CD8-positive, alpha-beta memory T cell (primary cell): ENCODE measurements around the gene FILIP1L. TPM values are rescaled to one million over a fixed set of nuclear protein-coding genes. Genes with fewer than 3 reads are reported as not detected.

Experiments
- CTCF ChIA-PET: fragments of 350-600 bp; sonication (Branson Sonifier 250); formaldehyde crosslinking; loops from one replicate; lab custom pipeline; 2021; ENCODE audit warnings: antibody characterized with exemption; lab: Charles Lee
- POLR2A ChIA-PET: fragments of 350-600 bp; sonication (Branson Sonifier 250); formaldehyde crosslinking; loops from one replicate; lab custom pipeline; 2021; ENCODE audit warnings: antibody characterized with exemption; lab: Charles Lee
- DNase-seq, 5 donors: peaks; one replicate each; pipeline versions ENCODE4 v3.0.0 to v3.0.0-alpha.2; 2020 to 2022; ENCODE audit warnings: mixed read lengths in 1 of 5
- H3K27ac ChIP-seq: one replicate; pipeline ENCODE4 v1.7.0; 2013; ENCODE audit warnings: low read depth, mild to moderate bottlenecking, low read length, moderate library complexity
- H3K27me3 ChIP-seq: 2 replicates; pipeline ENCODE4 v1.7.0; 2013; ENCODE audit warnings: low read length, mild to moderate bottlenecking; ENCODE audit not compliant: insufficient read depth, poor library complexity, severe bottlenecking
- H3K36me3 ChIP-seq: 2 replicates; pipeline ENCODE4 v1.7.0; 2013; ENCODE audit warnings: mild to moderate bottlenecking, low read length, moderate library complexity; ENCODE audit not compliant: insufficient read depth
- H3K4me1 ChIP-seq: 2 replicates; pipeline ENCODE4 v1.7.0; 2013; ENCODE audit warnings: mild to moderate bottlenecking, low read length, moderate library complexity; ENCODE audit not compliant: insufficient read depth
- H3K4me3 ChIP-seq: 2 replicates; pipeline ENCODE4 v1.7.0; 2013; ENCODE audit warnings: mild to moderate bottlenecking, low read length
- H3K9me3 ChIP-seq: 2 replicates; pipeline ENCODE4 v1.7.0; 2013; ENCODE audit warnings: mild to moderate bottlenecking, low read length
- H3K27ac Mint-ChIP-seq, 8 donors: one replicate each; pipeline ENCODE4 v1.8.0; 2020 to 2021; ENCODE audit warnings: mixed read lengths in 8 of 8, mild to moderate bottlenecking in 6 of 8, inconsistent platforms in 3 of 8, moderate library complexity in 3 of 8
- H3K27me3 Mint-ChIP-seq, 2 donors: one replicate each; pipeline ENCODE4 v1.8.0; 2020 to 2021; ENCODE audit warnings: mixed read lengths in 2 of 2, mild to moderate bottlenecking in 1 of 2, moderate library complexity in 1 of 2
- H3K36me3 Mint-ChIP-seq, 3 donors: one replicate each; pipeline ENCODE4 v1.8.0; 2020 to 2021; ENCODE audit warnings: mixed read lengths in 3 of 3, inconsistent platforms in 1 of 3, mild to moderate bottlenecking in 1 of 3
- H3K4me1 Mint-ChIP-seq, 3 donors: one replicate each; pipeline ENCODE4 v1.8.0; 2020 to 2021; ENCODE audit warnings: mixed read lengths in 3 of 3, inconsistent platforms in 1 of 3, mild to moderate bottlenecking in 1 of 3
- H3K4me3 Mint-ChIP-seq, 7 donors: one replicate each; pipeline ENCODE4 v1.8.0; 2020 to 2021; ENCODE audit warnings: mixed read lengths in 7 of 7, mild to moderate bottlenecking in 6 of 7, moderate library complexity in 4 of 7, inconsistent platforms in 2 of 7
- H3K9me3 Mint-ChIP-seq, 5 donors: one replicate each; pipeline ENCODE4 v1.8.0; 2020 to 2022; ENCODE audit warnings: mixed read lengths in 5 of 5, mild to moderate bottlenecking in 3 of 5, moderate library complexity in 2 of 5, inconsistent platforms in 1 of 5
- polyA plus RNA-seq: library from polyadenylated mRNA; unstranded; fragments of 300-500 nt; fragmentation: Illumina TruSeq; gene quantifications from one replicate; pipeline ENCODE4 v1.2.3, GENCODE V29; 2021
- total RNA-seq, 2 experiments: library from RNA; stranded (reverse); gene quantifications; one replicate each; pipeline ENCODE4 v1.2.3, GENCODE V29; 2021

The FILIP1L gene
- total and polyA plus RNA-seq, 3 experiments from 2014 or later = 0.12 to 0.27 (median 0.20) TPM

GRCh38 chr3:100019719-100020118, 94.6 kb downstream of the FILIP1L start:
- peaks cover 4 to 6% (median 5%) of the 10 kb centered on the region in 3 donors for H3K4me1 Mint-ChIP-seq

DNA sequence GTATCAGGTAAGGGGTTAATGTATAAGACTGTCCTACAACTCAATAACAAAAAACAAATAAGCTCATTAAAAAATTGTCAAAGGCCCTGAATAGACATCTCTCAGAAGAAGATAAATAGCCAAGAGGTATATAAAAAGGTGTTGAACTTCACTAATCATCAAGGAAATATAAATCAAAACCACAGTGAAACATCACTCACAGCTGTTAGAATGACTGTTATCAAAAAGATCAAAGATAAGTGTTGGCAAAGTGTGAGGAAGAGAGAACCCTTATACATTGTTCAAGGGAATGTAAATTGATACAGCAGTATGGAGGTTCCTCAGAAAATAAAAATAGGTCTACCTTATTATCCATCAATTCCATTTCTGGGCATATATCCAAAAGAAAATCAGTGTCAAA, 95.5 kb downstream of the FILIP1L start:
- H3K27me3 ChIP-seq = no peaks in the 10 kb centered on the region
- no peaks in the 10 kb centered on the region for H3K27me3 Mint-ChIP-seq
- H3K4me1 Mint-ChIP-seq = peaks cover 4 to 6% (median 5%) of the 10 kb centered on the region in 3 donors
- H3K4me3 ChIP-seq = no peak overlapping the region
- ChIA-PET CTCF (no interaction called here), POLR2A (no interaction called here)
- H3K36me3 Mint-ChIP-seq = peaks cover 6 to 27% (median 7%) of the 10 kb centered on the region in 3 donors
- no peaks in the 10 kb centered on the region for H3K9me3 ChIP-seq
- no peak overlapping the region for H3K27ac ChIP-seq
- DNase-seq = no peak
- H3K4me3 Mint-ChIP-seq = no peak overlapping the region
- no peaks in the 10 kb centered on the region for H3K36me3 ChIP-seq
- H3K9me3 Mint-ChIP-seq = peaks cover 0 to 3% (median 0%) of the 10 kb centered on the region in 5 donors
- H3K27ac Mint-ChIP-seq = no peak overlapping the region
- no peaks in the 10 kb centered on the region for H3K4me1 ChIP-seq

More at GRCh38 chr3:100019719-100020118, 94.6 kb downstream of the FILIP1L start:
- Mint-ChIP-seq H3K9me3 (peaks cover 0 to 3% (median 0%) of the 10 kb centered on the region in 5 donors), H3K27ac (no peak overlapping the region), H3K4me3 (no peak overlapping the region), H3K36me3 (peaks cover 5 to 25% (median 5%) of the 10 kb centered on the region in 3 donors), H3K27me3 (no peaks in the 10 kb centered on the region)
- no peak overlapping the region for H3K27ac ChIP-seq
- H3K27me3 ChIP-seq = no peaks in the 10 kb centered on the region
- H3K4me3 ChIP-seq = no peak overlapping the region
- H3K9me3 ChIP-seq = no peaks in the 10 kb centered on the region
- ChIA-PET CTCF (no interaction called here), POLR2A (no interaction called here)
- H3K4me1 ChIP-seq = no peaks in the 10 kb centered on the region
- H3K36me3 ChIP-seq = no peaks in the 10 kb centered on the region
- DNase-seq = no peak

- Histone ChIP-seq H3K4me1 (no peaks in the 10 kb centered on the region), H3K27me3 (no peaks in the 10 kb centered on the region), H3K27ac (no peak overlapping the region), H3K9me3 (no peaks in the 10 kb centered on the region), H3K4me3 (no peak overlapping the region), H3K36me3 (no peaks in the 10 kb centered on the region)
- H3K9me3 Mint-ChIP-seq = peaks cover 0 to 2% (median 0%) of the 10 kb centered on the region in 5 donors
- no peaks in the 10 kb centered on the region for H3K27me3 Mint-ChIP-seq
- no peak overlapping the region for H3K27ac Mint-ChIP-seq
- H3K36me3 Mint-ChIP-seq = peaks cover 6 to 14% (median 9%) of the 10 kb centered on the region in 3 donors
- ChIA-PET CTCF (no interaction called here), POLR2A (no interaction called here)
- DNase-seq = no peak
- no peak overlapping the region for H3K4me3 Mint-ChIP-seq
- no peaks in the 10 kb centered on the region for H3K4me1 Mint-ChIP-seq
Measured at GRCh38 chr3:100010087-100010417, 104.2 kb downstream of the FILIP1L start.

DNA sequence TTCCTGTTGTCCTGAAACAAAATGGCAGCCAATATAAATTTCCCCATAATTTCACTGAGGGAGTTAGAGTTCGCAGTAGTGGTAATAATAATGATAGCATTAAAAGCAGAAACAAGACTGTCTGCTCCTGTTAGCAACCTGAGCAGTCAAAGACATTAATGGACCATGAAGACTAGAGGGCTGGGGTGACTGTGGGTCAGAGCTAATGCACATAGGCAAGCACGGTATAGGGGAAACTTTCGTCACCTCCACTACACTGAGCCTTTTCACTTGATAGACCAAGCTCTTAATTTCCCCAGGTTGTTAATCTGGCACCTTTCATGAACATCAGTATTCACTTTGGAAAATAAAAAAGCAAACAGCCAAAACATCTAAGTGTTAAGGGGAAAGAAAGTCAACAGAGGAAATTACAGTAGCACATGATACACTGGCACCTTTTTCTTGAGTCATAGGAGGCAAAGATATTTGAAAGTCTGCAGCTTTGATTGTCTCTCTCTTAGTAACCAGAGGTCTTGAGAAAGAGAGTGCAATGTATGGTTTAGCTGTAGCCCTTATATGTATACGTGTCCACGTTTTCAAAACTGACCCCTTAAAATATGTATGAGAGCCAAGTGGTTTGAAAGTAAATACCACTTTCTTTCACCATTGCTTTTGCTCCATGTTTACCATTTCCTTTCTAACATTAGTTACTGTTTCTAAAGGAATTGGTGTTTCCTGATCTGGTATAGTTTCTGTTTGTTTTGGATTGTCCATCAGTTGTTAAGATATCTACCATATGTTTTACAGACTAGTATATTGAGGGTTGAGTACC, 104.8 kb downstream of the FILIP1L start:
- H3K27me3 ChIP-seq = no peaks in the 10 kb centered on the region
- H3K27ac ChIP-seq = no peak overlapping the region
- H3K9me3 ChIP-seq = no peaks in the 10 kb centered on the region
- ChIA-PET CTCF (no interaction called here), POLR2A (no interaction called here)
- Mint-ChIP-seq H3K27ac (peak overlapping the region in 1 of 8 donors; percentile 7), H3K4me3 (no peak overlapping the region), H3K27me3 (no peaks in the 10 kb centered on the region), H3K4me1 (peaks cover 0 to under 1% (median 0%) of the 10 kb centered on the region in 3 donors), H3K9me3 (no peaks in the 10 kb centered on the region), H3K36me3 (peaks cover 3 to 14% (median 9%) of the 10 kb centered on the region in 3 donors)
- H3K4me1 ChIP-seq = no peaks in the 10 kb centered on the region
- no peak for DNase-seq
- no peaks in the 10 kb centered on the region for H3K36me3 ChIP-seq
- no peak overlapping the region for H3K4me3 ChIP-seq

DNA sequence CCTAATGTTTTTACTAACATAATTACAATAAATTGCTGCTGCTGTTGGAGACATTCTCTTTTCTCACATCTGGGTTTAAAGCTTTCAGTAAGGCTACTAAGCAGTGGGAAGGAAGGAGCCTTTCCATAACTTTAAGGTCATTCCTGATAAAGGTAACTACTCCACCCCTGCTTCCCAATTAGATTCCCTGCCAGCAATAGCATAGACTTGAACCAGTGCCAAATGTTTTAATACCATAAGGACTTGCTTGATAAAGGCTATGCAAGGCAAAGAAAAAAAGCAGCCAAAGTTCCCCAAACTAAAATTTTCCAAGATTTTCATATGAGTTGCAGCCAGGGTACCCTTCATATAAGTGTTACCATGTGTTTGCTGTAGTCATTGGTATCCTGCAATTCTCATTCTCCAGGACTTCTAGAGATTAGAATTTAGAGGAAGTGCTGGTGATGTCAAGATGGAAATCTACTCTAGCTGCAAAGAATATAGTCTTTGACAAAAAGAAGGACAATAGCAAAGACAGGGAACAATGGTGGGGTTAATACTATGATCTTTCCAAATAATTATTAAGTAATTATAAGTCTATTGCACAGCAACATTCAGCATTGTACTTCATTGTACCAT, 106.1 kb downstream of the FILIP1L start:
- Histone ChIP-seq H3K9me3 (no peaks in the 10 kb centered on the region), H3K27ac (no peak overlapping the region), H3K36me3 (no peaks in the 10 kb centered on the region), H3K4me1 (no peaks in the 10 kb centered on the region), H3K27me3 (no peaks in the 10 kb centered on the region), H3K4me3 (no peak overlapping the region)
- POLR2A ChIA-PET = no interaction called here
- CTCF ChIA-PET = no interaction called here
- Mint-ChIP-seq H3K9me3 (no peaks in the 10 kb centered on the region), H3K27ac (peak overlapping the region in 1 of 8 donors; percentile 32), H3K4me3 (no peak overlapping the region), H3K36me3 (peaks cover 0 to 11% (median 7%) of the 10 kb centered on the region in 3 donors), H3K4me1 (peaks cover 0 to 4% (median 0%) of the 10 kb centered on the region in 3 donors), H3K27me3 (no peaks in the 10 kb centered on the region)
- no peak for DNase-seq

- Histone ChIP-seq H3K27me3 (no peaks in the 10 kb centered on the region), H3K36me3 (no peaks in the 10 kb centered on the region), H3K4me3 (no peak overlapping the region), H3K9me3 (no peaks in the 10 kb centered on the region), H3K4me1 (no peaks in the 10 kb centered on the region), H3K27ac (no peak overlapping the region)
- Mint-ChIP-seq H3K4me3 (no peak overlapping the region), H3K4me1 (peaks cover 0 to 4% (median 0%) of the 10 kb centered on the region in 3 donors), H3K36me3 (peaks cover 0 to 13% (median 7%) of the 10 kb centered on the region in 3 donors), H3K9me3 (no peaks in the 10 kb centered on the region), H3K27ac (peak overlapping the region in 1 of 8 donors; percentile 2), H3K27me3 (no peaks in the 10 kb centered on the region)
- ChIA-PET POLR2A (no interaction called here), CTCF (no interaction called here)
- no peak for DNase-seq
Measured at GRCh38 chr3:100007313-100007712, 107.0 kb downstream of the FILIP1L start.

- Histone ChIP-seq H3K4me3 (no peak overlapping the region), H3K4me1 (no peaks in the 10 kb centered on the region), H3K36me3 (no peaks in the 10 kb centered on the region), H3K9me3 (no peaks in the 10 kb centered on the region), H3K27me3 (no peaks in the 10 kb centered on the region), H3K27ac (no peak overlapping the region)
- Mint-ChIP-seq H3K36me3 (peaks cover 0 to 13% (median 7%) of the 10 kb centered on the region in 3 donors), H3K9me3 (no peaks in the 10 kb centered on the region), H3K4me3 (no peak overlapping the region), H3K4me1 (peaks cover 0 to 4% (median 0%) of the 10 kb centered on the region in 3 donors), H3K27me3 (no peaks in the 10 kb centered on the region), H3K27ac (no peak overlapping the region)
- no peak for DNase-seq
- ChIA-PET CTCF (no interaction called here), POLR2A (no interaction called here)
Measured at GRCh38 chr3:100006570-100007271, 107.6 kb downstream of the FILIP1L start.
